Osteoblast (primary cell): ENCODE results near the gene COG6. TPM values are rescaled to one million over a fixed set of nuclear protein-coding genes. Genes with fewer than 3 reads are reported as not detected.
A peak's percentile ranks its signal among the peaks of the same experiment; 100 is the strongest.

Experiments used
- DNase-seq: peaks from one replicate; pipeline ENCODE4 v3.0.0; 2011; ENCODE audit warnings: low spot score, mixed read lengths; ENCODE audit not compliant: insufficient read length; ENCODE audit errors: missing footprints
- H2AFZ ChIP-seq: 2 replicates; pipeline ENCODE4 v1.6.0; 2011; ENCODE audit warnings: mild to moderate bottlenecking, low read length
- H3K27ac ChIP-seq: 2 replicates; pipeline ENCODE4 v1.5.1; 2011; ENCODE audit warnings: mild to moderate bottlenecking, low read depth, low read length, moderate library complexity
- H3K27me3 ChIP-seq: 2 replicates; pipeline ENCODE4 v1.6.0; 2012; ENCODE audit warnings: mild to moderate bottlenecking, control low read depth, inconsistent platforms, low read length, moderate library complexity; ENCODE audit not compliant: insufficient read depth
- H3K36me3 ChIP-seq: 2 replicates; pipeline ENCODE4 v1.5.1; 2011; ENCODE audit warnings: mild to moderate bottlenecking, low read length, control low read depth, moderate library complexity; ENCODE audit not compliant: insufficient read depth
- H3K4me1 ChIP-seq: 2 replicates; pipeline ENCODE4 v1.5.1; 2011; ENCODE audit warnings: mild to moderate bottlenecking, low read length, control low read depth, moderate library complexity; ENCODE audit not compliant: insufficient read depth
- H3K4me2 ChIP-seq: 2 replicates; pipeline ENCODE4 v1.6.0; 2011; ENCODE audit warnings: mild to moderate bottlenecking, low read length; ENCODE audit not compliant: insufficient read depth
- H3K4me3 ChIP-seq: fragments of 200-600 bp; sonication (generic); 3 replicates; pipeline ENCODE4 v1.5.1; 2012; ENCODE audit warnings: mild to moderate bottlenecking, low read length, inconsistent platforms; ENCODE audit not compliant: insufficient read depth
- H3K79me2 ChIP-seq: 2 replicates; pipeline ENCODE4 v1.6.0; 2012; ENCODE audit warnings: mild to moderate bottlenecking, low read length, control low read depth, inconsistent platforms; ENCODE audit not compliant: insufficient read depth
- H3K9me3 ChIP-seq: 2 replicates; pipeline ENCODE4 v1.5.1; 2011; ENCODE audit warnings: low read depth, low read length, control low read depth
- H4K20me1 ChIP-seq: 2 replicates; pipeline ENCODE4 v1.6.0; 2012; ENCODE audit warnings: mild to moderate bottlenecking, low read length, control low read depth; ENCODE audit not compliant: insufficient read depth
- CTCF ChIP-seq: IDR thresholded peaks from 2 replicates; pipeline ENCODE4 v1.5.1; 2011; ENCODE audit warnings: mild to moderate bottlenecking, low read depth, low read length, moderate library complexity; ENCODE audit errors: extremely low read depth
- total RNA-seq: library from RNA; depleted of rRNA; stranded (reverse); fragments of >200 nt; gene quantifications from 2 replicates; pipeline ENCODE4 v1.2.3, GENCODE V29; 2012

The COG6 gene
- total RNA-seq, 1 donor, result 36.2 TPM

DNA sequence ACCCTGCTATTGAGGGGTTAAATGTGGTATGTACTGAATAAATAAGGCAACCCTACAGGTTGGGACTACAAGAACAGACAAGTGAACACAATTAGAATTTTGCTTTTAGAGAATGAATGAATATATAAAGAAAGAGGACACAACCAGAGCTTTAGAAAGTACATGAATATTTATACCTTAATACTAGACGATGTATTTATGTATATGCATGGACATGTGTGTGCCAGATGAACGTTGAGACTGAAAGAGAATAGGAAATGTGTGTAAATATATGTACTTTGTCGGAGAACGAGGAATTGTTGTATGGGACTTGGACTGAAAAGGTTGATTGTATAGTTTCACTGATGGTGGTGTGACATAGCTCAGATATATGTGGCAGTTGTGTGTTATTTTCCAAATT is 9.3 kb upstream of the COG6 start:
- Histone ChIP-seq H3K79me2 (no peaks in the 10 kb centered on the region), H2AFZ (no peak overlapping the region), H3K4me2 (no peak overlapping the region), H3K9me3 (no peaks in the 10 kb centered on the region), H3K27me3 (peaks cover 6% of the 10 kb centered on the region), H3K4me1 (no peaks in the 10 kb centered on the region), H3K36me3 (no peaks in the 10 kb centered on the region), H3K4me3 (no peak overlapping the region), H4K20me1 (no peaks in the 10 kb centered on the region), H3K27ac (no peak overlapping the region)
- DNase-seq, result no peak
- TF ChIP-seq CTCF, result no peak

- peak overlapping the region; percentile 93 for H2AFZ ChIP-seq
- H3K79me2 ChIP-seq, result peaks cover 38% of the 10 kb centered on the region
- H3K4me1 ChIP-seq, result peaks cover 9% of the 10 kb centered on the region
- H3K9me3 ChIP-seq, result no peaks in the 10 kb centered on the region
- peak overlapping the region; percentile 89 for H3K4me3 ChIP-seq
- no peaks in the 10 kb centered on the region for H3K27me3 ChIP-seq
- TF ChIP-seq CTCF, result no peak
- peaks cover 3% of the 10 kb centered on the region for H3K36me3 ChIP-seq
- no peak for DNase-seq
- H3K27ac ChIP-seq, result no peak overlapping the region
- H4K20me1 ChIP-seq, result peaks cover 8% of the 10 kb centered on the region
- peak overlapping the region; percentile 91 for H3K4me2 ChIP-seq
These were observed 357 bp upstream of the COG6 start for GRCh38 chr13:39655041-39655568.

DNA sequence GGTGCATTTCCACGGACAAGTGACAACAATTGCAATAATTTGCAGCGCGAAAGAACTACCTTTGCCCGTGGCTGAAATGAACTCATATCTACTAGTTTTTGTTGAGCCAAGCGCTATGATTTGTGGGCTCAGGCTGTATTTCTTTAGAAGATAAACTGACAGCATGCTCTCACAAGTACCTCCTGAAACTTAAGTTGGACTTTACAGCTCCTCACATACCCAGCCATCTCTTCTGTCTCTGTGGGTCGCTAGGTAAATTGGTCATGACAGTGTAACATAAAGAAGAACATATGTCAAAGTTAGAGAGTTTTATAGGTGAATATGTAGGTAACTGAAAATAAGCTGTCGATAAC is 839 bp downstream of the COG6 start:
- H3K79me2 ChIP-seq, result peaks cover 41% of the 10 kb centered on the region
- peaks cover 13% of the 10 kb centered on the region for H3K36me3 ChIP-seq
- no peaks in the 10 kb centered on the region for H3K9me3 ChIP-seq
- H4K20me1 ChIP-seq, result peaks cover 10% of the 10 kb centered on the region
- no peak overlapping the region for H3K27ac ChIP-seq
- peak overlapping the region; percentile 93 for H2AFZ ChIP-seq
- H3K4me2 ChIP-seq, result peak overlapping the region; percentile 91
- H3K4me1 ChIP-seq, result peaks cover 12% of the 10 kb centered on the region
- H3K4me3 ChIP-seq, result peak overlapping the region; percentile 89
- H3K27me3 ChIP-seq, result no peaks in the 10 kb centered on the region
- TF ChIP-seq CTCF, result no peak
- DNase-seq, result no peak

DNA sequence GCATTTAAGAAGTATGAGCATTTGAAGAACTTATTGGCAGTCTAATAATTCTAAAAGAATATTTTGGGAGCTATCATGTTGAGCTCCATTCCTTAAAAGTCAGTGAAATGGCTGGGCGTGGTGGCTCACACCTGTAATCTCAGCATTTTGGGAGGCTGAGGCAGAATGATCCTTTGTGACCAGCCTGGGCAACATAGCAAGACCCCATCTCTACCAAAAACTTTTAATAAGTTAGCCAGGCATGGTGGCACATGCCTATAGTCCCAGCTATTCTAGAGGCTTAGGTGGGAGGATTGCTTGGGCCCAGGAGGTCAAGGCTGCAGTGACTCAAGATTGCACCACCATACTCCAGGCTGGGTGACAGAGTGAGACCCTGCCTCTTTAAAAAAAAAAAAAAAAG is 8.0 kb downstream of the COG6 start:
- Histone ChIP-seq H3K4me1 (peaks cover 2% of the 10 kb centered on the region), H3K27ac (no peak overlapping the region), H3K4me2 (no peak overlapping the region), H4K20me1 (peaks cover 3% of the 10 kb centered on the region), H3K27me3 (no peaks in the 10 kb centered on the region), H3K79me2 (peaks cover 10% of the 10 kb centered on the region), H3K4me3 (no peak overlapping the region), H3K9me3 (no peaks in the 10 kb centered on the region), H3K36me3 (peaks cover 39% of the 10 kb centered on the region), H2AFZ (no peak overlapping the region)
- no peak for TF ChIP-seq CTCF
- no peak for DNase-seq
